ENCODE data around the gene WBP4. TPM values are rescaled to one million over a fixed set of nuclear protein-coding genes. Genes with fewer than 3 reads are reported as not detected.
A peak's percentile ranks its signal among the peaks of the same experiment; 100 is the strongest.

The WBP4 gene
- total and polyA plus RNA-seq, 2 of the 13 experiments (the other 11 are each of a cell fraction or from before 2014, with no cell fraction given), result 6.7 to 11.7 TPM

GRCh38 chr13:41061075-41061913, at the start of gene WBP4 (continued):
- TF ChIP-seq ZNF446 (CRISPR knock-in tag; IDR thresholded peaks at IDR 0.05), result no peak
- no peak for TF ChIP-seq ZNF564 (CRISPR knock-in tag; IDR thresholded peaks at IDR 0.05)
- no peak for TF ChIP-seq ZNF83 (CRISPR knock-in tag; IDR thresholded peaks at IDR 0.05; ENCODE audit: borderline replicate concordance)
- TF ChIP-seq, protein P1, sequence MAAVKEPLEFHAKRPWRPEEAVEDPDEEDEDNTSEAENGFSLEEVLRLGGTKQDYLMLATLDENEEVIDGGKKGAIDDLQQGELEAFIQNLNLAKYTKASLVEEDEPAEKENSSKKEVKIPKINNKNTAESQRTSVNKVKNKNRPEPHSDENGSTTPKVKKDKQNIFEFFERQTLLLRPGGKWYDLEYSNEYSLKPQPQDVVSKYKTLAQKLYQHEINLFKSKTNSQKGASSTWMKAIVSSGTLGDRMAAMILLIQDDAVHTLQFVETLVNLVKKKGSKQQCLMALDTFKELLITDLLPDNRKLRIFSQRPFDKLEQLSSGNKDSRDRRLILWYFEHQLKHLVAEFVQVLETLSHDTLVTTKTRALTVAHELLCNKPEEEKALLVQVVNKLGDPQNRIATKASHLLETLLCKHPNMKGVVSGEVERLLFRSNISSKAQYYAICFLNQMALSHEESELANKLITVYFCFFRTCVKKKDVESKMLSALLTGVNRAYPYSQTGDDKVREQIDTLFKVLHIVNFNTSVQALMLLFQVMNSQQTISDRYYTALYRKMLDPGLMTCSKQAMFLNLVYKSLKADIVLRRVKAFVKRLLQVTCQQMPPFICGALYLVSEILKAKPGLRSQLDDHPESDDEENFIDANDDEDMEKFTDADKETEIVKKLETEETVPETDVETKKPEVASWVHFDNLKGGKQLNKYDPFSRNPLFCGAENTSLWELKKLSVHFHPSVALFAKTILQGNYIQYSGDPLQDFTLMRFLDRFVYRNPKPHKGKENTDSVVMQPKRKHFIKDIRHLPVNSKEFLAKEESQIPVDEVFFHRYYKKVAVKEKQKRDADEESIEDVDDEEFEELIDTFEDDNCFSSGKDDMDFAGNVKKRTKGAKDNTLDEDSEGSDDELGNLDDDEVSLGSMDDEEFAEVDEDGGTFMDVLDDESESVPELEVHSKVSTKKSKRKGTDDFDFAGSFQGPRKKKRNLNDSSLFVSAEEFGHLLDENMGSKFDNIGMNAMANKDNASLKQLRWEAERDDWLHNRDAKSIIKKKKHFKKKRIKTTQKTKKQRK (IDR thresholded peaks at IDR 0.05; ENCODE audit: low read length), result no peak
- TF ChIP-seq MZF1 (CRISPR knock-in tag; IDR thresholded peaks at IDR 0.05; ENCODE audit: borderline replicate concordance), result no peak
- TF ChIP-seq ZFP36L1 (CRISPR knock-in tag; IDR thresholded peaks at IDR 0.05), result peak; percentile 65; the same call in 1 of the 2 replicates
- TF ChIP-seq KDM2A (CRISPR knock-in tag; IDR thresholded peaks at IDR 0.05; ENCODE audit: borderline replicate concordance, low read depth), result peak; percentile 85
- TF ChIP-seq ZMYM3 (CRISPR knock-in tag; IDR thresholded peaks at IDR 0.05), result no peak
- TF ChIP-seq ZBTB21 (CRISPR knock-in tag; IDR thresholded peaks at IDR 0.05), result no peak
- TF ChIP-seq ZNF549 (CRISPR knock-in tag; IDR thresholded peaks at IDR 0.05), result no peak
- no peak for TF ChIP-seq ZNF235 (CRISPR knock-in tag; IDR thresholded peaks at IDR 0.05; ENCODE audit: borderline replicate concordance)
- TF ChIP-seq CBX5 (CRISPR knock-in tag; IDR thresholded peaks at IDR 0.05; ENCODE audit: borderline replicate concordance), result 0 out of 2 replicates have a peak, but pooled peaks have one; percentile 54
- TF ChIP-seq PCBP1 (IDR thresholded peaks at IDR 0.05; ENCODE audit: borderline replicate concordance, low read depth, low read length), result peak; percentile 85
- TF ChIP-seq SAFB2 (CRISPR knock-in tag; IDR thresholded peaks at IDR 0.05; ENCODE audit: borderline replicate concordance, low read depth), result no peak; the same call in 1 of the 2 replicates
- TF ChIP-seq HNRNPLL (IDR thresholded peaks at IDR 0.05; ENCODE audit: low read depth, low read length, poor library complexity, severe bottlenecking), result peak; percentile 96
- peak; percentile 86 for TF ChIP-seq NAIF1 (CRISPR knock-in tag; IDR thresholded peaks at IDR 0.05; ENCODE audit: borderline replicate concordance)
- 0 out of 2 replicates have a peak, but pooled peaks have one; percentile 25 for TF ChIP-seq ZNF30 (CRISPR knock-in tag; IDR thresholded peaks at IDR 0.05)
- TF ChIP-seq, protein P2, sequence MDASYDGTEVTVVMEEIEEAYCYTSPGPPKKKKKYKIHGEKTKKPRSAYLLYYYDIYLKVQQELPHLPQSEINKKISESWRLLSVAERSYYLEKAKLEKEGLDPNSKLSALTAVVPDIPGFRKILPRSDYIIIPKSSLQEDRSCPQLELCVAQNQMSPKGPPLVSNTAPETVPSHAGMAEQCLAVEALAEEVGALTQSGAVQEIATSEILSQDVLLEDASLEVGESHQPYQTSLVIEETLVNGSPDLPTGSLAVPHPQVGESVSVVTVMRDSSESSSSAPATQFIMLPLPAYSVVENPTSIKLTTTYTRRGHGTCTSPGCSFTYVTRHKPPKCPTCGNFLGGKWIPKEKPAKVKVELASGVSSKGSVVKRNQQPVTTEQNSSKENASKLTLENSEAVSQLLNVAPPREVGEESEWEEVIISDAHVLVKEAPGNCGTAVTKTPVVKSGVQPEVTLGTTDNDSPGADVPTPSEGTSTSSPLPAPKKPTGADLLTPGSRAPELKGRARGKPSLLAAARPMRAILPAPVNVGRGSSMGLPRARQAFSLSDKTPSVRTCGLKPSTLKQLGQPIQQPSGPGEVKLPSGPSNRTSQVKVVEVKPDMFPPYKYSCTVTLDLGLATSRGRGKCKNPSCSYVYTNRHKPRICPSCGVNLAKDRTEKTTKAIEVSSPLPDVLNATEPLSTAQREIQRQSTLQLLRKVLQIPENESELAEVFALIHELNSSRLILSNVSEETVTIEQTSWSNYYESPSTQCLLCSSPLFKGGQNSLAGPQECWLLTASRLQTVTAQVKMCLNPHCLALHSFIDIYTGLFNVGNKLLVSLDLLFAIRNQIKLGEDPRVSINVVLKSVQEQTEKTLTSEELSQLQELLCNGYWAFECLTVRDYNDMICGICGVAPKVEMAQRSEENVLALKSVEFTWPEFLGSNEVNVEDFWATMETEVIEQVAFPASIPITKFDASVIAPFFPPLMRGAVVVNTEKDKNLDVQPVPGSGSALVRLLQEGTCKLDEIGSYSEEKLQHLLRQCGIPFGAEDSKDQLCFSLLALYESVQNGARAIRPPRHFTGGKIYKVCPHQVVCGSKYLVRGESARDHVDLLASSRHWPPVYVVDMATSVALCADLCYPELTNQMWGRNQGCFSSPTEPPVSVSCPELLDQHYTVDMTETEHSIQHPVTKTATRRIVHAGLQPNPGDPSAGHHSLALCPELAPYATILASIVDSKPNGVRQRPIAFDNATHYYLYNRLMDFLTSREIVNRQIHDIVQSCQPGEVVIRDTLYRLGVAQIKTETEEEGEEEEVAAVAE (CRISPR knock-in tag; IDR thresholded peaks at IDR 0.05; ENCODE audit: borderline replicate concordance), result peak; percentile 64; the same call in 1 of the 2 replicates

All from HepG2 (cell line).